Activated CD8-positive, alpha-beta memory T cell treated with anti-CD3 and anti-CD28 coated beads for 4 hours (primary cell): ENCODE results near the gene DOK5.

Source experiments
- DNase-seq, 2 donors: peaks; one replicate each; pipeline ENCODE4 v3.0.0-alpha.2; 2020; ENCODE audit warnings: low read depth in 2 of 2

DOK5 gene

DNA sequence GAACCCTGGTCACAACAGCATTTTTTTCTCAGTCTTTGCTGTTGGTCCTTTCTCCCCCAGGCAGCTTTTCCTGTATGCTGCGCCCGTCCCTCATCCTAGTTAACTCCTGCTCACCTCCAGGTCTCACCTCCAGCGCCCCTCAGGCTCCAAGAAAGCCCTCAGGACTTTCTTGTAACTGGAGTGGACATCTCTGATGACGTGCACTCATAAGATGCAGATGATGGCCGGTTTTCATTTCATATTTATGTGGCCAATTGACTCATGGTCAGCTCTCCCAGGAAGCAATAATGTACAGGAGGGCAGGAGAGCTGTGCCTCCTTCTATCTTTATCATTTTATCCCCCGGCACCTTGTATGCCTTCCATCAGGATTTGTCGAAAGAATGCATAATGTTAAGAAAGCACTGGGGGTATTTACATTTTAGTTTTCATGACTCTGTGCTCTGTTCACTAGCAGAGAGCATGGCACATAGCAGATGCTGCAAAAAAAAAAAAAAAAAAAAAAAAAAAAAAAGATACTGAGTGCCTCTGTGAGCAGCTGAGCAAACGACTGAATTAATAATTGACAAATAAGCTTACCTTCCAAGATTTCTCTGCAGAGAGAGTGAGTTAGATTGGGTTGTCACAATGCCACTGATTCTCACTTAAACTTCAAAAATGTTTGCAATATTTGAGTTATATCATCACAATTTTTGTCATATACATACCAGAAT, 170.2 kb downstream of the DOK5 start:
- DNase-seq = no peak

DNA sequence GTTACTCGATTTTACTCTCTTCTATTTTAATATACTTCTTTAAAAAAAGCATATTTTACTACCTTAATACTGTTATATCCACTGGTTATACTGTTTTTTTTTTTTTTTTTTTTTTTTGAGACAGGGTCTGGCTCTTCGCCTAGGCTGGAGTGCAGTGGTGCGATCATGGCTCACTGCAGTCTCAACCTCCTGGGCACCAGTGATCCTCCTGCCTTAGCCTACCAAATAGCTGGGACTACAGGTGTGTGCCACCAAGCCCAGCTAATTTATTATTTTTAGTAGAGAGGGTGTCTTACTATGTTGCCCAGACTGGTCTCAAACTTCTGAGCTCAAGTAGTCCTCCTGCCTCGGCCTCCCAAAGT, 170.7 kb downstream of the DOK5 start:
- DNase-seq = no peak

DNA sequence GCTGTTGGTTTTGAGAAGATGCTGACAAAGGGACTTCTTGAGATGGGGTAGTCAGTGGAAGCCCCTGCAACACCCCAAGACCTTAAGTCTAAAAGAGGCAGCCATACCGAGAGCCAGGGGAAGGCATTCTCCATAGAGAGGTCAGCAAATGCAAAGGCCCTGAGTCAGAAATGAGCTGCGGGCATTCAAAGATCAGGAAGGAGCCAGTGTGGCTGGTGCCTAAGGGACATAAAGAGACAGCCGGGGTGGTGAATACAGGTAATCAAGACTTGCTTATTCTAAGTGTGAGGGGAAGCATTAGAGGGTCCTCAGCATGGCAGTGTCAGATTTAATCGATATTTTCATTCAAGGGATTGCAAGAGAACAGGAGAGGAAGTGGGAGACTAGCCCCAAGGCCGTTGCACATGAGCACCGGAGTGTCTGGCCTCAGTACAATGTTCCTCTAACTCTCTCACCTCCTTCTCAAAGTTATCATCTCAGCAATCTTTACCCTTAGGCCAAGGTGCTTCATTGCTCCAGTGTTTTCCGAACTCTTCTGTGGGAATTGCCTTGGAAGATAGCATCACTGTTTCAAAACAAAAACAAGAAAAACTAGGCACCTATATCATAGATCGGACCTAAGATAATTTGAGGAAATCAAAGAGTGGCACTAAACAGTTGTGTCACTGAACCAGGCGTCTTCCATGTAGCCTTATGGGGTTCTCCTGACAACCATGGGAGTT, 173.2 kb downstream of the DOK5 start:
- DNase-seq = no peak

GRCh38 chr20:54649511-54649962, 174.1 kb downstream of the DOK5 start:
- peak in 1 of 2 donors; percentile 11 for DNase-seq

GRCh38 chr20:54650052-54650719, 174.8 kb downstream of the DOK5 start:
- DNase-seq = no peak

- no peak for DNase-seq
These were observed 175.9 kb downstream of the DOK5 start for GRCh38 chr20:54651252-54651651.

DNA sequence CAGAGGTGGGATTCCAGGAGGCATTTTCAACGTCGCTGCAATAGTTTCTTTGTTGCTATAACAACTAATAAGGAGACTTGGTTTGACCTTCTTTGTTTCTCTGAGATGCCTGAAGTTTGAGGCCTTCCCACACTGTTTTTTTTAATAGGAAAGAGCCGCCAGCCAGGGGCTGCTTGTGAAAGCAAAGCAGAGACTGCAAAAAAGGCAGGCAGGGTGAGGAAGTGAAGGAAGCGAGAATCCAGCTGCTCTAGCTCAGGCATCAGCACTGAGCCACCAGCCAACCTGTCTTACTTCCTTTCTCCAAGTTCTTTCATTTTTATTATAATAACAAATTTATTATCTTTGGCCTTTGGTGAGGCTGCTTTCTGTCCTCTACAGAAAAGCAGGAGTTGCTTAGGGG, 179.1 kb downstream of the DOK5 start:
- DNase-seq = no peak

DNA sequence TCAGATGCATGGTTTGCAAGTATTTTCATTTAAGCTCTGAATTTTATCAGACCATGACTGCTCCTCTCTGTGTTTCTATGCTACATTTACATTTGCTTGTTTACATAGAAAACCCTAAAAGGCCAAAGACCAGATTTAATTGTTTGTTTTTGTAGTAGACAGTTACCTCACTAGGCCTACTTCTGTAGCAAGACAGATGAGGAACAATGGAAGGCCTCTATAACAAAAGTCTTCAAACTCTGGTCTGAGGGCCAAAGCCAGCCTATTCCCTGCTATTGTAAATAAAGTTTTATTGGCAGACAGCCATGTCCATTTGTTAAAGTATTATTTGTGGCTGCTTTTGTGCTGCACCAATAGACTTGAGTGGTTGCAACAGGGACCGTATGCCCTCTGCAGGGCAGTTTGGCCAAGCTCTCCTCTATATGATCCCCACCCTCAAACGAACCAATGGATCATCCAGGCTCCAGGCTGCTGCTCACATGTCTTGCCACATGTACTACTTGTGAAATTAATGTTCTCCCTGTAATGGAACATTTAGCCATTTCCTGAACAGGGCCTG, 182.0 kb downstream of the DOK5 start:
- DNase-seq = no peak

GRCh38 chr20:54658525-54658924, 183.1 kb downstream of the DOK5 start:
- DNase-seq = no peak

- DNase-seq = no peak
These were observed 185.9 kb downstream of the DOK5 start for GRCh38 chr20:54661265-54661664.

- DNase-seq = no peak
These were observed 186.6 kb downstream of the DOK5 start for GRCh38 chr20:54661880-54662465.

DNA sequence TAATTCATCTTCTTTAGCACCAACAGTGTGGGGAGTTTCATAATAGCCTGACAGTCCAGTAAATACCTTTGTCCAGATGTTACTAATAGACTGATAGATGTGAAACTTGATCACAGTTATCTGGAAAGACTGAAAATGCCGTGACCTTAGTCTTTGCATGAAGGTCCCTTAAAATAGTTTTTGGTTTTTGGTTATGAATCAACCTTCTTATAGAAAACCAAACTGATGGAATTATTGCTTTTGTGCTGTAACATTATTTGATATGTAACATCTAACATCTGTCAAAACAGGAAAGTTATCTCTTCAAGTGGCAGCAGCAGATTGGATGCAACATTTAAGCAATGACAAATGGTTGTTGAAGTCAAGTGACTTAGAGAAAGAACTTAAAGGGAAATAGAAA, 190.4 kb downstream of the DOK5 start:
- no peak for DNase-seq

- no peak for DNase-seq
These were observed 193.1 kb downstream of the DOK5 start for GRCh38 chr20:54668271-54669039.

GRCh38 chr20:54669040-54669363, 193.6 kb downstream of the DOK5 start:
- DNase-seq = no peak

GRCh38 chr20:54678253-54678652, 202.9 kb downstream of the DOK5 start:
- DNase-seq = no peak

GRCh38 chr20:54680439-54680838, 205.0 kb downstream of the DOK5 start:
- DNase-seq = no peak

- DNase-seq = no peak
These were observed 205.7 kb downstream of the DOK5 start for GRCh38 chr20:54680872-54681619.

DNA sequence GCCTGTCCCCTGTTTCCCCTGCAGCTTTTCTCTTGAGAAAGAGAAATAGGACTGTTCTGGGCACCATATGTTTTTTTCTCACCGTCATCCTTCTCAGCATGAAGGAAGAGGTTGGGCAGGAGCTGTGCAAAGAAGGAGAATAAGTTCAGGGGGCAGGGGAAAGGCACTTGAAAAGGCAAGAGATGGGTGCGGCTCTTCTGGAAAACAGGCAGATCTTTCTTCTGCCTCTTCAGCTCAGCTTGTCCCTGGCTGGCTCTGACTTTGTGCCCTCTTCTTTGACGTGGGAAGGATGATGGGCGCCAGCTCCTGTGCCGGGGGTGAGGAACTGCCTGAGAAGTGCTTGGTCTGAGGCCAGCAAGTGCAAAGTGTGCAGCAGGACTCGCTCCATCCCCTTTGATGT, 206.5 kb downstream of the DOK5 start:
- DNase-seq = no peak

- no peak for DNase-seq
These were observed 213.1 kb downstream of the DOK5 start for GRCh38 chr20:54688476-54688875.

- no peak for DNase-seq
These were observed 214.9 kb downstream of the DOK5 start for GRCh38 chr20:54690323-54690722.

GRCh38 chr20:54691327-54691726, 215.9 kb downstream of the DOK5 start:
- DNase-seq = no peak
